GM21576 (cell line): ENCODE results near the gene SOX6.

ENCODE experiments used
- ATAC-seq: cut with Tn5 transposase; IDR thresholded peaks from one replicate; pipeline ENCODE4 v1.9.1; 2021; ENCODE audit warnings: mild to moderate bottlenecking, moderate library complexity; ENCODE audit not compliant: unreplicated experiment

Gene SOX6

GRCh38 chr11:16011396-16011795, 344.9 kb downstream of the SOX6 start:
- no peak for ATAC-seq

- no peak for ATAC-seq
Measured at GRCh38 chr11:16009021-16009420, 347.3 kb downstream of the SOX6 start.

- ATAC-seq = no peak
Measured at GRCh38 chr11:16007514-16007913, 348.8 kb downstream of the SOX6 start.

- no peak for ATAC-seq
Measured at GRCh38 chr11:16002942-16003341, 353.4 kb downstream of the SOX6 start.

- ATAC-seq = no peak
Measured at GRCh38 chr11:16001899-16002426, 354.4 kb downstream of the SOX6 start.

- ATAC-seq = no peak
Measured at GRCh38 chr11:16001044-16001568, 355.2 kb downstream of the SOX6 start.

GRCh38 chr11:16000065-16000464, 356.3 kb downstream of the SOX6 start:
- ATAC-seq = no peak

- no peak for ATAC-seq
Measured at GRCh38 chr11:15993345-15993744, 363.0 kb downstream of the SOX6 start.

- no peak for ATAC-seq
Measured at GRCh38 chr11:15991215-15991614, 365.1 kb downstream of the SOX6 start.

- ATAC-seq = no peak
Measured at GRCh38 chr11:15989685-15990084, 366.7 kb downstream of the SOX6 start.

GRCh38 chr11:15988693-15989231, 367.6 kb downstream of the SOX6 start:
- no peak for ATAC-seq

GRCh38 chr11:15988016-15988550, 368.3 kb downstream of the SOX6 start:
- no peak for ATAC-seq

- no peak for ATAC-seq
Measured at GRCh38 chr11:15987046-15987445, 369.3 kb downstream of the SOX6 start.

- ATAC-seq = no peak
Measured at GRCh38 chr11:15985860-15986139, 370.5 kb downstream of the SOX6 start.

GRCh38 chr11:15985127-15985859, 371.1 kb downstream of the SOX6 start:
- ATAC-seq = no peak

- ATAC-seq = no peak
Measured at GRCh38 chr11:15981292-15981691, 375.1 kb downstream of the SOX6 start.

- ATAC-seq = no peak
Measured at GRCh38 chr11:15977116-15977515, 379.2 kb downstream of the SOX6 start.

- no peak for ATAC-seq
Measured at GRCh38 chr11:15976433-15977045, 379.8 kb downstream of the SOX6 start.

- no peak for ATAC-seq
Measured at GRCh38 chr11:15975742-15976141, 380.6 kb downstream of the SOX6 start.

- ATAC-seq = no peak
Measured at GRCh38 chr11:15972838-15973237, 383.5 kb downstream of the SOX6 start.

GRCh38 chr11:15971215-15971546, 385.2 kb downstream of the SOX6 start:
- no peak for ATAC-seq
